HCT116 (cell line): ENCODE results near the gene TCF7L2. TPM values are rescaled to one million over a fixed set of nuclear protein-coding genes. Genes with fewer than 3 reads are reported as not detected.

Source experiments
- ATAC-seq: fragments of 200-7000 bp; cut with Tn5 transposase; 2 replicates; pipeline ENCODE4 v1.9.1; 2020; ENCODE audit warnings: mild to moderate bottlenecking, moderate library complexity
- BruUV-seq: library from RNA; stranded (reverse); fragments of 400-500 nt; replicated peaks from 2 replicates; lab custom pipeline; 2021; lab: Mats Ljungman, UMichigan
- CTCF ChIA-PET: fragments of 300-600 bp; sonication (Branson Sonifier 250); formaldehyde crosslinking; loops from one replicate; lab custom pipeline; 2021; ENCODE audit warnings: antibody characterized with exemption; lab: Charles Lee
- POLR2A ChIA-PET: fragments of 300-600, 350-600 bp; sonication (Branson Sonifier 250); formaldehyde crosslinking; loops from one replicate; lab custom pipeline; 2021; ENCODE audit warnings: antibody characterized with exemption; lab: Charles Lee
- RAD21 ChIA-PET, 2 experiments: fragments of 300-600 bp; sonication (Branson Sonifier 250); formaldehyde crosslinking; loops; one replicate each; lab custom pipeline; 2023; ENCODE audit warnings: low total read pairs in 2 of 2; ENCODE audit not compliant: uncharacterized antibody in 2 of 2, unreplicated experiment in 2 of 2, low non-redundant PET in 1 of 2; lab: Charles Lee
- DNase-seq: peaks from one replicate; pipeline ENCODE4 v3.0.0-alpha.2; 2010; ENCODE audit warnings: low read depth, low spot score
- H2AFZ ChIP-seq: fragments of 200-600 bp; shearing (Covaris generic), sonication (generic); 2 replicates; pipeline ENCODE4 v1.6.1; 2017; ENCODE audit warnings: low read depth, mixed run types, mixed read lengths, antibody characterized with exemption, low read length; ENCODE audit not compliant: poor library complexity, severe bottlenecking
- H3K27ac ChIP-seq: 2 replicates; pipeline ENCODE4 v1.5.1; 2012; ENCODE audit warnings: low read depth, low read length
- H3K27me3 ChIP-seq: fragments of 200-600 bp; sonication (generic); 2 replicates; pipeline ENCODE4 v1.6.1; 2016; ENCODE audit warnings: mixed run types, low read length, mixed read lengths; ENCODE audit not compliant: insufficient read depth
- H3K36me3 ChIP-seq, 2 experiments: fragments of 200-500 bp in 1 of 2; fragments of 200-600 bp in 1 of 2; sonication (Bioruptor generic) in 1 of 2; sonication (generic) in 1 of 2; 2 replicates each; pipeline versions ENCODE4 v1.5.1 to v1.6.1; 2014 to 2016; ENCODE audit warnings: low read length in 2 of 2, inconsistent platforms in 1 of 2, mixed read lengths in 1 of 2, mixed run types in 1 of 2; ENCODE audit not compliant: insufficient read depth in 2 of 2, control insufficient read depth in 1 of 2
- H3K4me1 ChIP-seq, 2 experiments: fragments of 200-600 bp in 1 of 2; sonication (generic) in 1 of 2; 2 replicates each; pipeline versions ENCODE4 v1.5.1 to v1.6.1; 2012 to 2017; ENCODE audit warnings: low read length in 2 of 2, inconsistent platforms in 1 of 2, mild to moderate bottlenecking in 1 of 2, mixed read lengths in 1 of 2, mixed run types in 1 of 2, moderate library complexity in 1 of 2; ENCODE audit not compliant: insufficient read depth in 2 of 2, control insufficient read depth in 1 of 2
- H3K4me2 ChIP-seq: fragments of 200-600 bp; sonication (generic); 2 replicates; pipeline ENCODE4 v1.6.1; 2017; ENCODE audit warnings: mixed run types, low read length, mixed read lengths
- H3K4me3 ChIP-seq, 2 experiments: fragments of 200-600 bp in 1 of 2; sonication (generic) in 1 of 2; replicated peaks in 1 of 2; 2 replicates each; pipeline ENCODE4 v1.5.1; 2011 to 2016; ENCODE audit warnings: low read length in 2 of 2, control low read depth in 1 of 2, low read depth in 1 of 2, mild to moderate bottlenecking in 1 of 2, mixed read lengths in 1 of 2, mixed run types in 1 of 2
- H3K79me2 ChIP-seq: fragments of 200-600 bp; sonication (generic); 2 replicates; pipeline ENCODE4 v1.6.1; 2017; ENCODE audit warnings: mild to moderate bottlenecking, mixed run types, low read length, moderate library complexity, mixed read lengths; ENCODE audit not compliant: insufficient read depth
- H3K9ac ChIP-seq: fragments of 200-600 bp; sonication (generic); 2 replicates; pipeline ENCODE4 v1.6.1; 2016; ENCODE audit warnings: low read length, mixed read lengths
- H3K9me2 ChIP-seq: fragments of 200-600 bp; sonication (generic), shearing (Covaris generic); 2 replicates; pipeline ENCODE4 v1.6.1; 2017; ENCODE audit warnings: mixed run types, mild to moderate bottlenecking, moderate library complexity; ENCODE audit not compliant: insufficient read depth
- H3K9me3 ChIP-seq, 2 experiments: fragments of 200-500 bp in 1 of 2; fragments of 200-600 bp in 1 of 2; sonication (Bioruptor generic) in 1 of 2; sonication (generic) in 1 of 2; 2 replicates each; pipeline ENCODE4 v1.6.1; 2014 to 2017; ENCODE audit warnings: low read length in 2 of 2, mixed read lengths in 2 of 2, inconsistent platforms in 1 of 2, low read depth in 1 of 2, mild to moderate bottlenecking in 1 of 2, mixed run types in 1 of 2, moderate library complexity in 1 of 2; ENCODE audit not compliant: control insufficient read depth in 1 of 2, insufficient read depth in 1 of 2
- H4K20me1 ChIP-seq: fragments of 200-600 bp; sonication (generic), shearing (Covaris generic); 2 replicates; pipeline ENCODE4 v1.6.1; 2017; ENCODE audit warnings: mixed run types, mild to moderate bottlenecking, moderate library complexity; ENCODE audit not compliant: insufficient read depth
- CBX3 ChIP-seq: IDR thresholded peaks from 2 replicates; pipeline ENCODE4 v1.6.1; 2012; ENCODE audit warnings: low read depth
- CTCF ChIP-seq, 3 experiments: fragments of 200-600 bp in 1 of 3; sonication (generic) in 1 of 3; IDR thresholded peaks in 2 of 3; conservative IDR thresholded peaks in 1 of 3; 2 replicates each; pipeline ENCODE4 v1.5.1; 2012 to 2017; ENCODE audit warnings: low read depth in 2 of 3, low read length in 2 of 3, antibody characterized with exemption in 1 of 3, borderline replicate concordance in 1 of 3, control low read depth in 1 of 3, mild to moderate bottlenecking in 1 of 3, mixed read lengths in 1 of 3, mixed run types in 1 of 3, moderate library complexity in 1 of 3; ENCODE audit not compliant: insufficient read depth in 1 of 3
- EGR1 ChIP-seq: IDR thresholded peaks from 2 replicates; pipeline ENCODE4 v1.6.1; 2012; ENCODE audit warnings: low read depth
- POLR2A ChIP-seq: IDR thresholded peaks from 2 replicates; pipeline ENCODE4 v1.7.0; 2011; ENCODE audit warnings: borderline replicate concordance; ENCODE audit not compliant: insufficient read depth, insufficient read length; ENCODE audit errors: extremely low read depth
- RAD21 ChIP-seq: IDR thresholded peaks from 2 replicates; pipeline ENCODE4 v1.6.1; 2012; ENCODE audit warnings: low read depth, mild to moderate bottlenecking
- REST ChIP-seq: IDR thresholded peaks from 2 replicates; pipeline ENCODE4 v1.6.1; 2012; ENCODE audit warnings: low read depth
- SP1 ChIP-seq: IDR thresholded peaks from 2 replicates; pipeline ENCODE4 v1.6.1; 2012; ENCODE audit warnings: low read depth
- YY1 ChIP-seq: IDR thresholded peaks from 2 replicates; pipeline ENCODE4 v1.6.1; 2011; ENCODE audit warnings: low read length, low read depth, moderate library complexity, mild to moderate bottlenecking; ENCODE audit not compliant: insufficient replicate concordance; ENCODE audit errors: extremely low read depth
- ZFX ChIP-seq: fragments of 450-650 bp; IDR thresholded peaks from 2 replicates; pipeline ENCODE4 v1.6.1; 2017
- ZNF274 ChIP-seq: fragments of 200-500 bp; sonication (Bioruptor generic); IDR thresholded peaks from 2 replicates; pipeline ENCODE4 v1.6.1; 2014; ENCODE audit warnings: mild to moderate bottlenecking, low read depth, low read length, inconsistent platforms
- intact Hi-C: fragments of 100-400 bp; cut with micrococcal nuclease; formaldehyde crosslinking; loops from 2 replicates; pipeline ENCODE4 v1.10.0; 2022
- total RNA-seq: library from RNA; stranded (reverse); gene quantifications from one replicate; pipeline ENCODE4 v1.2.1, GENCODE V29; 2021; ENCODE audit not compliant: unreplicated experiment

Gene TCF7L2
- total RNA-seq, 1 experiment from 2014 or later = 164 TPM

GRCh38 chr10:113199459-113199858 lies 249.4 kb downstream of the TCF7L2 start:
- H3K4me3 ChIP-seq = no peak overlapping the region
- H4K20me1 ChIP-seq = no peaks in the 10 kb centered on the region
- BruUV-seq = no TSS peak
- H3K9ac ChIP-seq = no peak overlapping the region
- ChIA-PET CTCF (no interaction called here), POLR2A (no interaction called here), RAD21 (no interaction called here)
- H2AFZ ChIP-seq = no peak overlapping the region
- ATAC-seq (no peak), DNase-seq (no peak)
- no peaks in the 10 kb centered on the region for H3K9me3 ChIP-seq
- H3K27me3 ChIP-seq = no peaks in the 10 kb centered on the region
- no peaks in the 10 kb centered on the region for H3K4me1 ChIP-seq
- H3K36me3 ChIP-seq = no peaks in the 10 kb centered on the region
- intact Hi-C loops = no loop called here
- no peak overlapping the region for H3K27ac ChIP-seq
- no peaks in the 10 kb centered on the region for H3K9me2 ChIP-seq
- no peaks in the 10 kb centered on the region for H3K79me2 ChIP-seq
- no peak overlapping the region for H3K4me2 ChIP-seq
- TF ChIP-seq YY1 = no peak
- TF ChIP-seq ZNF274 = no peak
- no peak for TF ChIP-seq EGR1
- TF ChIP-seq ZFX = no peak
- no peak for TF ChIP-seq CBX3
- no peak for TF ChIP-seq SP1
- no peak for TF ChIP-seq POLR2A
- no peak for TF ChIP-seq CTCF (IDR thresholded peaks at IDR 0.05 in 2 of 3, conservative IDR thresholded peaks at IDR 0.05 in 1 of 3; ENCODE audit: borderline replicate concordance in 1 of 3, insufficient read depth in 1 of 3, low read depth in 2 of 3, low read length in 2 of 3)
- TF ChIP-seq, all 23 proteins: peak for 0

- intact Hi-C loops = no loop called here
- H3K4me1 ChIP-seq = no peaks in the 10 kb centered on the region
- H3K9me2 ChIP-seq = no peaks in the 10 kb centered on the region
- no peak for DNase-seq
- no peak overlapping the region for H2AFZ ChIP-seq
- H3K4me3 ChIP-seq = no peak overlapping the region
- no peaks in the 10 kb centered on the region for H3K27me3 ChIP-seq
- ATAC-seq = peak; percentile 62
- no peaks in the 10 kb centered on the region for H3K79me2 ChIP-seq
- H3K27ac ChIP-seq = no peak overlapping the region
- BruUV-seq = no TSS peak
- no peak overlapping the region for H3K9ac ChIP-seq
- ChIA-PET RAD21 (no interaction called here), POLR2A (interaction anchor here (0.6 kb wide), 1 partner anchor 12 kb away, joined by 3 read pairs; no protein-coding TSS in a partner anchor), CTCF (no interaction called here)
- H3K4me2 ChIP-seq = no peak overlapping the region
- TF ChIP-seq RAD21 (peak; percentile 39; the same call in 1 of the 2 replicates), REST (no peak), CTCF (IDR thresholded peaks at IDR 0.05 in 2 of 3, conservative IDR thresholded peaks at IDR 0.05 in 1 of 3; ENCODE audit: borderline replicate concordance in 1 of 3, insufficient read depth in 1 of 3, low read depth in 2 of 3, low read length in 2 of 3) (0 out of 6 replicates have a peak, but pooled peaks of 1 of the 3 experiments have one; percentile 5), YY1 (no peak)
- peaks cover 5 to 7% of the 10 kb centered on the region in 2 experiments; a peak in 2 of 4 replicates for H3K9me3 ChIP-seq
- H3K36me3 ChIP-seq = no peaks in the 10 kb centered on the region
- no peaks in the 10 kb centered on the region for H4K20me1 ChIP-seq
These were observed 252.0 kb downstream of the TCF7L2 start for GRCh38 chr10:113202011-113202410.
